ENCODE results near the gene TMEM63C. TPM values are rescaled to one million over a fixed set of nuclear protein-coding genes. Genes with fewer than 3 reads are reported as not detected.

Gene TMEM63C
- total RNA-seq, 1 experiment from 2014 or later: 0.13 TPM

DNA sequence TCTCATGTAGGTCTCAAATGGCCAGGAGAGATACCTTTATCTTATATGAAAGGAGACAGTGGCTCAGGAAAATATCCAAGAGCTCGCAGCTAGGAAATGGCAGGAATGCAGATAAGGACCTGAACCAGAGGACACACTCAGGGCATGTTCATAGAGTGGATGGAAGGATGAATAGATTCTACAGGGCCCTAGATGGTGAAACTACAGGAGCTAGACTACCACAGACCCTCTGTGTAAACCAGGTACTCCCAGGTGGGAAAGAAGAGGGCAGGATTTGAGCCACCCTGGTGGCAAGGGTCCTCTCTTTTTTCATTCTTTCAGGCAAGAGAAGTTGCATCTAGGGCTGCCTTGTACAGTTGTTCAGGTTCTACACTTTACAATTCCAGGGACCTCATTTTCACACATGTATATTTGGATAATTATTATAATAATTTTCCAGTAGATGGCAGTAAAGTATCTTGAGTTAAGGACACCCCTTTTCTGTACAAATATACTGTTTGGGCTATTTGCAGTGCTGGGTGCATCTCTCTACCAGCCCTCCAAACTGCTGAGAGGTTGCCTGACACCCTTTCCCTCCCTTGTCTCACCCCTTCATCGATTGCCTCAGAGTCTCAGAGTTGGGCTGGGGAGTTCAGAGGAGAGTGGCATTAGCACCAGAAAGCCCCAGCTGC is 29.5 kb upstream of the TMEM63C start:
- no peak overlapping the region for H3K27ac ChIP-seq (ENCODE audit: low read depth, low read length, poor library complexity, severe bottlenecking)
- ChIA-PET POLR2A (ENCODE audit: low non-redundant PET) (interaction anchor here (0.6 kb wide), 1 partner anchor 26 kb away, joined by 3 read pairs; no protein-coding TSS in a partner anchor), CTCF (interaction anchor here (0.7 to 2.9 kb wide), 15 partner anchors 9 to 973 kb away, joined by 3 to 26 read pairs (median 5); partner anchors contain the start of genes CIPC, SAMD15 and TMED8)
- TF ChIP-seq, protein P1, sequence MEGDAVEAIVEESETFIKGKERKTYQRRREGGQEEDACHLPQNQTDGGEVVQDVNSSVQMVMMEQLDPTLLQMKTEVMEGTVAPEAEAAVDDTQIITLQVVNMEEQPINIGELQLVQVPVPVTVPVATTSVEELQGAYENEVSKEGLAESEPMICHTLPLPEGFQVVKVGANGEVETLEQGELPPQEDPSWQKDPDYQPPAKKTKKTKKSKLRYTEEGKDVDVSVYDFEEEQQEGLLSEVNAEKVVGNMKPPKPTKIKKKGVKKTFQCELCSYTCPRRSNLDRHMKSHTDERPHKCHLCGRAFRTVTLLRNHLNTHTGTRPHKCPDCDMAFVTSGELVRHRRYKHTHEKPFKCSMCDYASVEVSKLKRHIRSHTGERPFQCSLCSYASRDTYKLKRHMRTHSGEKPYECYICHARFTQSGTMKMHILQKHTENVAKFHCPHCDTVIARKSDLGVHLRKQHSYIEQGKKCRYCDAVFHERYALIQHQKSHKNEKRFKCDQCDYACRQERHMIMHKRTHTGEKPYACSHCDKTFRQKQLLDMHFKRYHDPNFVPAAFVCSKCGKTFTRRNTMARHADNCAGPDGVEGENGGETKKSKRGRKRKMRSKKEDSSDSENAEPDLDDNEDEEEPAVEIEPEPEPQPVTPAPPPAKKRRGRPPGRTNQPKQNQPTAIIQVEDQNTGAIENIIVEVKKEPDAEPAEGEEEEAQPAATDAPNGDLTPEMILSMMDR (conservative IDR thresholded peaks at IDR 0.05; ENCODE audit: low read depth, low read length): peak; percentile 28; the same call in 1 of the 2 replicates
- no peak for TF ChIP-seq EZH2 (IDR thresholded peaks at IDR 0.05; ENCODE audit: borderline replicate concordance, low read depth, low read length, poor library complexity, severe bottlenecking)
- peaks cover 9% of the 10 kb centered on the region for H3K4me1 ChIP-seq (ENCODE audit: insufficient read depth, low read length, poor library complexity, severe bottlenecking)
- no peaks in the 10 kb centered on the region for H3K36me3 ChIP-seq (ENCODE audit: insufficient read depth, low read length, poor library complexity, severe bottlenecking)
- intact Hi-C loops (cut with micrococcal nuclease; ENCODE audit: unreplicated experiment): loop anchor here (1.0 to 5.0 kb wide), 5 partner anchors 60 to 400 kb away; partner anchors contain the start of gene AHSA1
- peaks cover 20% of the 10 kb centered on the region for H3K27me3 ChIP-seq (replicated peaks; ENCODE audit: insufficient read depth, low read depth, low read length, poor library complexity)
- no peaks in the 10 kb centered on the region for H3K9me3 ChIP-seq (ENCODE audit: low read depth, low read length, poor library complexity, severe bottlenecking)
- no TSS peak for BruUV-seq (replicated peaks)
- H3K4me3 ChIP-seq (ENCODE audit: low read depth, low read length, poor library complexity, severe bottlenecking): no peak overlapping the region
- DNase-seq (ENCODE audit: low spot score): peak; percentile 68

- Histone ChIP-seq H3K4me1 (ENCODE audit: insufficient read depth, low read length, poor library complexity, severe bottlenecking) (peaks cover 16% of the 10 kb centered on the region), H3K9me3 (ENCODE audit: low read depth, low read length, poor library complexity, severe bottlenecking) (no peaks in the 10 kb centered on the region), H3K27ac (ENCODE audit: low read depth, low read length, poor library complexity, severe bottlenecking) (no peak overlapping the region), H3K27me3 (replicated peaks; ENCODE audit: insufficient read depth, low read depth, low read length, poor library complexity) (peaks cover 14% of the 10 kb centered on the region), H3K36me3 (ENCODE audit: insufficient read depth, low read length, poor library complexity, severe bottlenecking) (no peaks in the 10 kb centered on the region), H3K4me3 (ENCODE audit: low read depth, low read length, poor library complexity, severe bottlenecking) (no peak overlapping the region)
- no TSS peak for BruUV-seq (replicated peaks)
- ChIA-PET POLR2A (ENCODE audit: low non-redundant PET) (no interaction called here), CTCF (no interaction called here)
- DNase-seq (ENCODE audit: low spot score): no peak
- intact Hi-C loops (cut with micrococcal nuclease; ENCODE audit: unreplicated experiment): loop anchor here (2.0 to 5.0 kb wide), 3 partner anchors 58 to 398 kb away; partner anchors contain the start of gene AHSA1
- TF ChIP-seq, protein P1 (conservative IDR thresholded peaks at IDR 0.05; ENCODE audit: low read depth, low read length): no peak
- no peak for TF ChIP-seq EZH2 (IDR thresholded peaks at IDR 0.05; ENCODE audit: borderline replicate concordance, low read depth, low read length, poor library complexity, severe bottlenecking)
Observed at GRCh38 chr14:77153802-77154201, 27.8 kb upstream of the TMEM63C start.

DNA sequence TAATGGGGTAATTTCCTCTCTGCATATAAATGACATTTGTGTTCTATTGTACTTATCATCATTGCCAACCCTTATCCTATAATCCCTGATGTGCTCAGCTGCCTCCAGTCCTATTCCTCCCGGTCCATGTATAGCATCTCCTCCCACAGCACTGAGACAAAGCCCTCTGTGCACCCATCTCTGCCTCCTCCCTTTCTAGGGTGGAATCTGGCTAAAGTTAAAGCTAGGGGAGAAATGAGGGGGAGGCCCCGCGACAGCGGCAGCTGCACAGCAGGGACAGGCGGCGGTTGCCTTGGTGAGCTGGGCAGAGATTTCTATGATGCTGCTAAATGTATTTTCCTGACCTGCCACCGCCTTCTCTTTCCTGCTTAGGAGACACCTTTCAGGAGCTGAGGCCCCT is 27.2 kb upstream of the TMEM63C start:
- Histone ChIP-seq H3K9me3 (ENCODE audit: low read depth, low read length, poor library complexity, severe bottlenecking) (no peaks in the 10 kb centered on the region), H3K27me3 (replicated peaks; ENCODE audit: insufficient read depth, low read depth, low read length, poor library complexity) (peaks cover 8% of the 10 kb centered on the region), H3K27ac (ENCODE audit: low read depth, low read length, poor library complexity, severe bottlenecking) (no peak overlapping the region), H3K4me3 (ENCODE audit: low read depth, low read length, poor library complexity, severe bottlenecking) (no peak overlapping the region), H3K4me1 (ENCODE audit: insufficient read depth, low read length, poor library complexity, severe bottlenecking) (peaks cover 16% of the 10 kb centered on the region), H3K36me3 (ENCODE audit: insufficient read depth, low read length, poor library complexity, severe bottlenecking) (no peaks in the 10 kb centered on the region)
- CTCF ChIA-PET: no interaction called here
- intact Hi-C loops (cut with micrococcal nuclease; ENCODE audit: unreplicated experiment): loop anchor here (5.0 kb wide), 2 partner anchors 58 to 398 kb away; no protein-coding TSS in a partner anchor
- TF ChIP-seq, protein P1 (conservative IDR thresholded peaks at IDR 0.05; ENCODE audit: low read depth, low read length): no peak
- no peak for TF ChIP-seq EZH2 (IDR thresholded peaks at IDR 0.05; ENCODE audit: borderline replicate concordance, low read depth, low read length, poor library complexity, severe bottlenecking)
- POLR2A ChIA-PET (ENCODE audit: low non-redundant PET): no interaction called here
- peak; percentile 77 for DNase-seq (ENCODE audit: low spot score)
- BruUV-seq (replicated peaks): no TSS peak

Measured in A673 (cell line).